ENCODE data around the gene NTM.

DNA sequence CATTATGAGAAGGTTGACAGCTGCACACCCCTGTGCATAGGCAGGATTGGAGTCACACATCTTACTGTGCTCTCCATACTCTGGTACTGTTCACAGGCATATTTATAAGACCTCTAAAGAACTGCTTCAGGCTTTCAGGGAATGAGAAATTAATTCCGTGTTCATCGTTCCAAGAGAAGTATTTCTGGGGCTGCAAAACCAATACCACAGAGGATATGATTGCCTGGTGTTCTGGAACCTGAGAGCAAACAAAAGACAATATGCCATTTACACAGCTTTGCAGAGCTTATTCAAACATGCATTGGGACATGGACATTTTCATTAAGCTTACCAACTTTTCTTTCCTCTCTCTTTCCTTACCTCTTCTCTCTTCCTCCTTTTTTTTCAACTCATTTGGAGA lies 388.7 kb downstream of the NTM start:
- TF ChIP-seq, protein P1, sequence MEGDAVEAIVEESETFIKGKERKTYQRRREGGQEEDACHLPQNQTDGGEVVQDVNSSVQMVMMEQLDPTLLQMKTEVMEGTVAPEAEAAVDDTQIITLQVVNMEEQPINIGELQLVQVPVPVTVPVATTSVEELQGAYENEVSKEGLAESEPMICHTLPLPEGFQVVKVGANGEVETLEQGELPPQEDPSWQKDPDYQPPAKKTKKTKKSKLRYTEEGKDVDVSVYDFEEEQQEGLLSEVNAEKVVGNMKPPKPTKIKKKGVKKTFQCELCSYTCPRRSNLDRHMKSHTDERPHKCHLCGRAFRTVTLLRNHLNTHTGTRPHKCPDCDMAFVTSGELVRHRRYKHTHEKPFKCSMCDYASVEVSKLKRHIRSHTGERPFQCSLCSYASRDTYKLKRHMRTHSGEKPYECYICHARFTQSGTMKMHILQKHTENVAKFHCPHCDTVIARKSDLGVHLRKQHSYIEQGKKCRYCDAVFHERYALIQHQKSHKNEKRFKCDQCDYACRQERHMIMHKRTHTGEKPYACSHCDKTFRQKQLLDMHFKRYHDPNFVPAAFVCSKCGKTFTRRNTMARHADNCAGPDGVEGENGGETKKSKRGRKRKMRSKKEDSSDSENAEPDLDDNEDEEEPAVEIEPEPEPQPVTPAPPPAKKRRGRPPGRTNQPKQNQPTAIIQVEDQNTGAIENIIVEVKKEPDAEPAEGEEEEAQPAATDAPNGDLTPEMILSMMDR (IDR thresholded peaks at IDR 0.05), result no peak
- no peak for TF ChIP-seq POLR2A (IDR thresholded peaks at IDR 0.05)

Measured in uterus (tissue), 2 donors.